ENCODE measurements around the gene DOCK8. TPM values are rescaled to one million over a fixed set of nuclear protein-coding genes. Genes with fewer than 3 reads are reported as not detected.

Gene DOCK8
- total RNA-seq, 2 experiments from 2014 or later: 59.0 to 145 TPM

DNA sequence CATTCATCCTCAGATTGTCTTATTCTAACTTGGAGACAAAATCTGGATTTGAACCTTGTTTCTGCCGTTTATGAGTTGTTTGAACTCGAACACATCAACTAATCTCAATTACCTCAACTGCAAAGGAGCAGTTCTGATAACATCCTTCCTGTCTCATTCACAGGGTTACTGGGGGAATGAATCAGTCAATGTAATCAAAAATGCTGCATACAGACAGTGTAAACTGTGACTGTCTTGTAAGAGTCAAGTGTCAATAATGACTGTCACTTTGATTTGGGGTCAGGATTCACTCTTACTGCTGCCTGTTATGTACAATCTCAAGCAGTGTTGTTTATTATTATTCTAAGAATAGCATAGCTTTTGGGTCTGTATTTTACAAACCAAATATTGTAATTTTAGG is 273.8 kb downstream of the DOCK8 start:
- H3K4me1 ChIP-seq (ENCODE audit: insufficient read depth, low read length, poor library complexity, severe bottlenecking): no peaks in the 10 kb centered on the region
- H3K4me3 ChIP-seq (ENCODE audit: low read depth, low read length, poor library complexity, severe bottlenecking): no peak overlapping the region
- intact Hi-C loops (cut with micrococcal nuclease; ENCODE audit: unreplicated experiment): no loop called here
- H3K9me3 ChIP-seq (ENCODE audit: low read length): no peaks in the 10 kb centered on the region
- no TSS peak for BruUV-seq (replicated peaks)
- TF ChIP-seq, protein P1, sequence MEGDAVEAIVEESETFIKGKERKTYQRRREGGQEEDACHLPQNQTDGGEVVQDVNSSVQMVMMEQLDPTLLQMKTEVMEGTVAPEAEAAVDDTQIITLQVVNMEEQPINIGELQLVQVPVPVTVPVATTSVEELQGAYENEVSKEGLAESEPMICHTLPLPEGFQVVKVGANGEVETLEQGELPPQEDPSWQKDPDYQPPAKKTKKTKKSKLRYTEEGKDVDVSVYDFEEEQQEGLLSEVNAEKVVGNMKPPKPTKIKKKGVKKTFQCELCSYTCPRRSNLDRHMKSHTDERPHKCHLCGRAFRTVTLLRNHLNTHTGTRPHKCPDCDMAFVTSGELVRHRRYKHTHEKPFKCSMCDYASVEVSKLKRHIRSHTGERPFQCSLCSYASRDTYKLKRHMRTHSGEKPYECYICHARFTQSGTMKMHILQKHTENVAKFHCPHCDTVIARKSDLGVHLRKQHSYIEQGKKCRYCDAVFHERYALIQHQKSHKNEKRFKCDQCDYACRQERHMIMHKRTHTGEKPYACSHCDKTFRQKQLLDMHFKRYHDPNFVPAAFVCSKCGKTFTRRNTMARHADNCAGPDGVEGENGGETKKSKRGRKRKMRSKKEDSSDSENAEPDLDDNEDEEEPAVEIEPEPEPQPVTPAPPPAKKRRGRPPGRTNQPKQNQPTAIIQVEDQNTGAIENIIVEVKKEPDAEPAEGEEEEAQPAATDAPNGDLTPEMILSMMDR (conservative IDR thresholded peaks at IDR 0.05; ENCODE audit: low read length): no peak
- TF ChIP-seq EZH2phosphoT487 (IDR thresholded peaks at IDR 0.05; ENCODE audit: borderline replicate concordance, low read depth, low read length): no peak
- no peak for DNase-seq (ENCODE audit: low spot score)
- CTCF ChIA-PET (ENCODE audit: unreplicated experiment): no interaction called here
- no peaks in the 10 kb centered on the region for H4K20me1 ChIP-seq (ENCODE audit: insufficient read depth, low read length)
- H3K27ac ChIP-seq (ENCODE audit: low read depth, low read length, poor library complexity, severe bottlenecking): no peak overlapping the region
- no peaks in the 10 kb centered on the region for H3K79me2 ChIP-seq (ENCODE audit: insufficient read depth, low read depth, low read length)
- H3K36me3 ChIP-seq (ENCODE audit: insufficient read depth, low read length): no peaks in the 10 kb centered on the region
- POLR2A ChIA-PET: no interaction called here
- H3K4me2 ChIP-seq (ENCODE audit: low read length): no peak overlapping the region
- no peaks in the 10 kb centered on the region for H3K9me2 ChIP-seq (ENCODE audit: insufficient read depth, low read length)
- H2AFZ ChIP-seq (ENCODE audit: low read length): no peak overlapping the region

DNA sequence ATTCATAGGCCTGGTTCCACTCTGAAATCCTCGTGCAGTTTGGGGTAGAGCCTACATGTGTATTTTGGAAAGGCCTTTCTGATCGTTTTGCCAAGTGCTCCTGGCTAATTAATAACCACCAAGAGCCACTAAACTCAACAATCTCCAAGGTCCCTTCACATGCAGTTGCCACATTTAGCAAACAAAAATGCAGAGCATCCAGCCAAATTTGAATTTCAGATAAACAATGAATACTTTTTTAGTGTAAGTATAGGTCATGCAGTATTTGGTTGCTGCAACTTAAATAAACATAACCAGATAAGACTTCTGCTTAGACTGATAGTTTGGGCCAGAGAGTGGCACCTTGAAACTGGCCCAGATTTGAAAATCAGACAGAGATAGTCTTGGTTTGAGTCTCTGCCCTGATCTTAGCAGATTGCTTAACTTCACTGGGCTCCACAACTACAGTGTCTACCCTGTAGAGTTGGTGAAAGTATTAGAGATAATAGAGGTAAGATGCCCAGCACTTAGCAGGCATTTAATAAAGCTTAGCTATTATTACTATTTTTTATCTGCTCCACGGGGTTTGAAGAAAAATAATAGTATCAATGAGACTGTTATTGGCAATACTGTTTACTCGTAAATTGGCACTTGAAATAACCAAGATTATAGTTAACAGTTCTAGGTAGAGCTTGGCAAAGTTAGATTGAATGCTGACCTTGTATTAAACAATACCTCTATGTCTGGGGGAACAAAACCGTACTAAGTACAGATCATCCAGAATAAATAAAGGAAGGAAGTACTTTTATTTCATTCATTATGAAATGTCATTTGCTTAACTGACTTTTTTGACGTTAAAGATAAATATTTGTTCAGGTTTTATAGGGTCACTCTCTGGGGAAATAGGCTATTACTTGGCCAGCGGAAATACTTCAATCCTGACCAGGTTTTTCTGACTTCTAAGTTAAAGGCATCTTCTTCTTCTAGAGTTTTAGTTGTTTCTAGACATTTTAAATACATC is 274.8 kb downstream of the DOCK8 start:
- no peak overlapping the region for H3K4me2 ChIP-seq (ENCODE audit: low read length)
- no TSS peak for BruUV-seq (replicated peaks)
- H2AFZ ChIP-seq (ENCODE audit: low read length): no peak overlapping the region
- no peaks in the 10 kb centered on the region for H3K36me3 ChIP-seq (ENCODE audit: insufficient read depth, low read length)
- H4K20me1 ChIP-seq (ENCODE audit: insufficient read depth, low read length): no peaks in the 10 kb centered on the region
- no peak overlapping the region for H3K4me3 ChIP-seq (ENCODE audit: low read depth, low read length, poor library complexity, severe bottlenecking)
- ChIA-PET CTCF (ENCODE audit: unreplicated experiment) (no interaction called here), POLR2A (interaction anchor here (0.9 to 1.7 kb wide), 3 partner anchors 12 to 16 kb away, joined by 4 to 9 read pairs (median 8); no protein-coding TSS in a partner anchor)
- H3K9me2 ChIP-seq (ENCODE audit: insufficient read depth, low read length): no peaks in the 10 kb centered on the region
- no peaks in the 10 kb centered on the region for H3K9me3 ChIP-seq (ENCODE audit: low read length)
- no peaks in the 10 kb centered on the region for H3K79me2 ChIP-seq (ENCODE audit: insufficient read depth, low read depth, low read length)
- intact Hi-C loops (cut with micrococcal nuclease; ENCODE audit: unreplicated experiment): no loop called here
- H3K27ac ChIP-seq (ENCODE audit: low read depth, low read length, poor library complexity, severe bottlenecking): no peak overlapping the region
- no peaks in the 10 kb centered on the region for H3K4me1 ChIP-seq (ENCODE audit: insufficient read depth, low read length, poor library complexity, severe bottlenecking)
- DNase-seq (ENCODE audit: low spot score): no peak
- TF ChIP-seq EZH2phosphoT487 (IDR thresholded peaks at IDR 0.05; ENCODE audit: borderline replicate concordance, low read depth, low read length): no peak
- TF ChIP-seq, protein P1 (conservative IDR thresholded peaks at IDR 0.05; ENCODE audit: low read length): no peak

DNA sequence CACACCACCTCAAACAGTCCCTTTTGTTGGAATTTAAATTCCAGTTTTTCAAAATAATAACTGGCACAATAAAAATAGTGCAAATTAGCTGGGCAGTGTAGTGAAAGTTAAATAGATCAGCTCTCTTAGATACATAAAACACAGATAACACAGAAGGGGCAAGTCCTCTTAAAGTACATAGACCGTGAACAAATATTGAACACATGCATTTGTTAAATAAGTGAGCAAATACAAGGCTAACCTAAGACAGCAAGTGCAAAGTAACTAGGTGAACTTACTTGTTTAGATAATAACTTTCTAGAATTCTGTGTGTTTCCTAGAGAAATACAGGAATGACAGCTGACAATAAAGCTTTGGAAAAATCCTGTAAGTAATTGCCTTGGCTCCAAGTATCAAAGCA is 280.1 kb downstream of the DOCK8 start:
- no TSS peak for BruUV-seq (replicated peaks)

More for the DNA sequence above, 280.1 kb downstream of the DOCK8 start:
- no peaks in the 10 kb centered on the region for H4K20me1 ChIP-seq (ENCODE audit: insufficient read depth, low read length)
- no peak overlapping the region for H3K4me2 ChIP-seq (ENCODE audit: low read length)
- no peak for DNase-seq (ENCODE audit: low spot score)
- no peaks in the 10 kb centered on the region for H3K36me3 ChIP-seq (ENCODE audit: insufficient read depth, low read length)
- no peaks in the 10 kb centered on the region for H3K9me3 ChIP-seq (ENCODE audit: low read length)
- intact Hi-C loops (cut with micrococcal nuclease; ENCODE audit: unreplicated experiment): no loop called here
- CTCF ChIA-PET (ENCODE audit: unreplicated experiment): no interaction called here
- POLR2A ChIA-PET: interaction anchor here (1.9 kb wide), 1 partner anchor 9 kb away, joined by 5 read pairs; no protein-coding TSS in a partner anchor
- no peaks in the 10 kb centered on the region for H3K4me1 ChIP-seq (ENCODE audit: insufficient read depth, low read length, poor library complexity, severe bottlenecking)
- no peaks in the 10 kb centered on the region for H3K79me2 ChIP-seq (ENCODE audit: insufficient read depth, low read depth, low read length)
- no peak overlapping the region for H3K4me3 ChIP-seq (ENCODE audit: low read depth, low read length, poor library complexity, severe bottlenecking)
- H2AFZ ChIP-seq (ENCODE audit: low read length): no peak overlapping the region
- no peak overlapping the region for H3K27ac ChIP-seq (ENCODE audit: low read depth, low read length, poor library complexity, severe bottlenecking)
- H3K9me2 ChIP-seq (ENCODE audit: insufficient read depth, low read length): no peaks in the 10 kb centered on the region
- no peak for TF ChIP-seq EZH2phosphoT487 (IDR thresholded peaks at IDR 0.05; ENCODE audit: borderline replicate concordance, low read depth, low read length)
- TF ChIP-seq, protein P1 (conservative IDR thresholded peaks at IDR 0.05; ENCODE audit: low read length): no peak
